ENCODE data around the gene CCND1.

The CCND1 gene

DNA sequence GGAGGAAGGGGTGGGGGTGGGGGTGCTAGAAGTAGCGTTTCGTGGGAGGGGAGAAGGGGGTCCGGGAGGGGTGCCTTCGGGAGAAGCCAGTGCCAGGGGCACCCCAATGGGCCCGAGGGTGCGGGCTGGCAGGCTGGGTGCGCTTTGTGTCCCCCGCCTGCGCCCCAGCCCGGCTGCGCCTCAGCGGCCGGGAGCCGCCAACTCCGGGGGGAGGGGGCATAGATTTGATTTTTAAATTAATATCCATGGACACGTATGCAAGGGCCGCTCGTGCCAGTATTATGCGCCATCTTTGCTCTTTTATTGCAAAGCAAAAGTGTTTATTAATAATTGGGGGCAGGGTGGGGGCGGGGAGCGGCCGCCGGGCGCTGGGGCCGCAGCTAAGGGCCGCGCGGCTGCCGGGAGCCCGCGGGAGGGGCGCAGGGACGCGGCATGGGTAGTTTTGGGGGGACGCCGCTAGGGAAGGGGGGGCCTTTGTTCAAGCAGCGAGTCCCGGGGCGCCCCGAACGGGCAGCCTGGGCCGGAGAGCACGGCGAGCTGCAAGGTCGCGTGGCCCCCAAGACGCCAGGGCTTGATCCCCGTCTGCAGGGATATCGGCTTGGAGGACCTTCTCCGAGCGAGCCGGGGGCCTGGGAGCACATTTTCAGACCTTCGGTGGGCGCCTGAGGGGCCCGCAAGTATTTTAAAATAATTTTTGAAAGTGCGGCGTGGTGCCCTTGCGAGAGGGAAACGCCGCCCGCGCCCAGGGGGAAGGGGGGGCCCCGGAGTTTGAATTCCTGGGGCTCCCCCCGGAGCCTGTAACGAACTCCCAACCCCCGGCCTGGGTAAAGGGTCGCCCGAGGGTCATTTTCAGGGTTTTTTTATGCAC is 959 bp downstream of the CCND1 start:
- DNase-seq (ENCODE audit: low spot score), result no peak

DNA sequence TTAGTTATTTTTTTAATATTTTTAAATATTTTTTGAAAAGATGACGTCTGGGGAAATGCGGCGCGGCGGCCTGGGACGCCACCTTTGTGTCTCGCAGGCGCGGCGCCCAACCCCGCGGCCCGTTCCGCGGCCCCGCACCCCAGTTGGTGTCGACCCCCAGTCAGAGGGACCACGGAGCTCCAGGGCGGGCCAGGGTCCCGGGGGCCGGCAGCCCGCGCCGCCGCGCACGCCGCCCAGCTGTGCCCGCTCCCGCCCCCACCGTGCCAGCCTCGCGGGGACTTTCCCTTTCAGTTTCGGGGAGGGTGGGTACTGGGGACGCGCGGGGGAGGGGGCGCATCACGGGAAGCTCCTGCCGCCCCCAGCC is 1.6 kb downstream of the CCND1 start:
- no peak for DNase-seq (ENCODE audit: low spot score)

GRCh38 chr11:69642913-69643632 is 2.1 kb downstream of the CCND1 start:
- DNase-seq (ENCODE audit: low spot score), result peak; percentile 79

DNA sequence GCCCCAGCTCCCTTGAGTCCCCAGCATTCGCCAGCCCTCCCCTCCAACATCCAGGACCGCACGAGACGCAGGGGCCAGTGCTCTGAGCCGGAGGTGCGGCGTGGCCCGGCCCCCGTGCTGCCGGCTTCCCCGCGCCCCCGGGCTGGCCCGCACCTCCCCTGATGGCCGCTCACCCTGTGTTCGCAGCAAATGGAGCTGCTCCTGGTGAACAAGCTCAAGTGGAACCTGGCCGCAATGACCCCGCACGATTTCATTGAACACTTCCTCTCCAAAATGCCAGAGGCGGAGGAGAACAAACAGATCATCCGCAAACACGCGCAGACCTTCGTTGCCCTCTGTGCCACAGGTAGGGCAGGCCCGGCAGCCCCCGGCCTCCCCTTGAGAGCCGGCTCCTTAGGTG is 2.7 kb downstream of the CCND1 start:
- no peak for DNase-seq (ENCODE audit: low spot score)

DNA sequence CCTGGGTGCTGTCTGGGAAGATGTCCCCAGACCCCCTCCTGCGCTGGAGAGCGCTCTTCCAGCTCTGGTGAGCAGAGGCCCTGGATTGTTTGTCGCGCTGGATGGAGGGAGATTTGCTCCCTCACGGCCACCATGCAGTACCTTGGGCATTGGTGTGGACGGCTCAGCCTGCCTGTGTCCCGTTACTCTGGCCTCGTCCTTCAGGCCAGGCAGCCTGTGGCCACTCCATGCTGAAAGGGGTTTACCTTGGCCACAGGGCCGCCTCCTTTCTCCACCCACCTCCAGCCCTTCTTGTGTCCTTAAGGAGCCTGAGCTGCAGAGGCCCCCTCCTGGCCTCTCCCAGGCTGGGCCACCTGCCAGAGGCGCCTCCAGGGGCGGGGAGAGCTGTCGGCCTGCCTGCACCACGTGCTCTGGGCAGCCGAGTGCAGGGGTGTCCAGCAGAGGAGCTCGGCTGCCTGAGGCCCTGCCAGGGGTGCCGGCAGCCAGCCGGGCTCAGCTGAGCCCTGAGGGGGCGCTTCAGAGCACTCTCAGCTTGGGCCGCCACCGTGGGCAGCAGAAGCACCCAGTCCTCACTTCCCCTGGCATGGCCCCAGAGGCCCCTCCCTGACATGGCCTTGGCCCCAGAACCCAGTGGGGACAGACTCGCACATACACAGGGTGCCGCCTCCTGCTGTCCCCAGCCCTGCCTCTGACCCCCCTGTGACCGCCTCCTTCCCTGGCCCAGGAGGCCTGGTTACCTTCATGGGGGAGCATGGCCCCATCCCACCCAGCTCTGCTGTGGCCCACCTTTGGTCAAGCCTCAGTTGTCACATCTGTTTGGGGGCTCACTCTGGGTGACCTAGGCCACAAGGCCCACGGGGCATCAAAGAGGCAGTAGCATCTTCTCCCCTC is 3.4 kb downstream of the CCND1 start:
- peak; percentile 40 for DNase-seq (ENCODE audit: low spot score)

GRCh38 chr11:69644962-69645675 is 4.2 kb downstream of the CCND1 start:
- no peak for DNase-seq (ENCODE audit: low spot score)

GRCh38 chr11:69645801-69646492 is 5.0 kb downstream of the CCND1 start:
- DNase-seq (ENCODE audit: low spot score), result no peak

DNA sequence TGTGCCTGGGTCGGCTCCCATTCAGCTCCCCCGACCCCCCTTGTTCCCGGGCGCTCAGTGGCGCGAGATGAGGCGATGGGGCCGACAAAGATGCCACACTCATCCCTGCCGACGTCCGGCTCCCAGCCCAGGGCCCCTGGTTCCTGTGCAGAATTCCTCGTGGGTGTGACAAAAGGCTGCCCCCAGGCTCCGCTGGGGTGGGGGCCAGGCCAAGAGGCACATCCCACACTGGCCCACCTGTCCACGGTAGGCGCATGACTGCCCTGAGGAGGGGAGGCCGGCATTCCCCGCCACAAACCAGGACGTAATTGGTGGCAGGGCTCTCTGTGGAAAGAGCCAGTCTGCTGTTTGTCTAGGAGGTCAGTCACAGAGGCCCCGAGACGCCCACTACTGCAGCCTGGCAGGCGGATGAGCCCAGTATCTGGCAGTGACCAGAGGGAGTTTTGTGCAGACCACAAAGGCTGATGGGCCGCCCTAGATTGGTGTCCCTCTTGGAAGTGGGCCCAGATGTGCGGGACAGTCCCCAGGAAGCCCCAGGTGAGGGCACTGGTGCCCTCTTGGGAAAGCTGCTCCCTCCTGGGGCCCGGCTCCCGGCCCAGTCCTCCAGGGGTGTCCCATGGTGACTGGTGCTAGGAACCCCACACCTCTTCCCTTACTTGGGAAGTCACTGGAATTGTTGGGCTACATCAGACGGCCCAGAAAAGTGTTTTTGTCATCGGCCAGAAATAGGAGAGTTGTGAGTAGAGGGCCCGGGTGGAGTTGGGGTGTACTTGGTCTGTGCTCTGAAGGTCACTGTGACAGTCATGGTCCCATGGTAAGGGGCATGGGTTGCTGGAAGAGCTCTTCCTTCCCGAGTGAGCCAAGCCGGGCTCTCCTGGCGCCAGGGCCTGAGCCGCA is 5.8 kb downstream of the CCND1 start:
- no peak for DNase-seq (ENCODE audit: low spot score)

DNA sequence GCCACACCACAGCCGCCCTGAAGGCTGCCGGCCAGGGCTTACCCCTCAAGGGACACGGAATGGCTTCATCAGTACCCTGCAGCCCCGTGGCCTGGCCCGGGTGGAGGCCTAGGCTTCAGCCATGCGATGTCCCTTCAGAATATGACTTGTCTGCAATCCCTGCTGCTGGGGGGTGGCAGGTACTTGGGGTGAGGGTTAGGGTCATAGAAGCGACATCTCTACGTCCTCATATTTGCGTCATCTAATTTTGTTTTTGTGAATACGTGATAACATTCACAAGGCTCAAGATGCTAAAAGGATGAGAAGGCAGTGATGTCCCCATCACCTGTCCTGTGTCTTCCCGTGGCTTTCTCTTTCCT is 6.4 kb downstream of the CCND1 start:
- DNase-seq (ENCODE audit: low spot score), result no peak

DNA sequence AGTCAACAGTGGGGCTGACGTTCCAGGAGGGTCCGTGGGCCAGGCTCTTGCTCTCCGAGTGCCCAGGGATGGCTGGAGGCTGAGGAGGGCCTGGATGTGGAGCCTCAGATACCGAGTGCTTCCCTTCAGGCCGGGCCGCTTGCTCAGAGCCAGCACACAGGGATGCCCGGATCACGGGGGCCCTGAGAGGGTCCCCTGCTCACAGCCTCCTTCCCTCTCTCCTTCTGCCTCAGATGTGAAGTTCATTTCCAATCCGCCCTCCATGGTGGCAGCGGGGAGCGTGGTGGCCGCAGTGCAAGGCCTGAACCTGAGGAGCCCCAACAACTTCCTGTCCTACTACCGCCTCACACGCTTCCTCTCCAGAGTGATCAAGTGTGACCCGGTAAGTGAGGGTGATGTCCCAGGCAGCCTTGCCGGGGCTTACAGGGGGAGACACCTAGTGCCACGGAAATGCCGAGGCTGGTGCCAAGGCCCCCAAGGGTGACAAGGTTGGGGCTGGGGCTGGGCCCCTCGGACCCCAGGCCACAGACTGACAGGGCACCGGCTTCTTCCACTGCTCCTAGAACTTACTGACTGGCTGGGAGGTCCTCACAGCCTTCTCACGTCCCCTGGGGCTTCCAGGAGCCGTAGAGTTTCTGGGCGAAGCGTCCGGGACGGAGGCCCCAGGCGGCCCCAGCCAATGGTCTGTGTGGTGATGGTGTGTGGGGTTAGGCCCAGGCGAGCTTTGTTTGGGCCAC is 7.0 kb downstream of the CCND1 start:
- no peak for DNase-seq (ENCODE audit: low spot score)

DNA sequence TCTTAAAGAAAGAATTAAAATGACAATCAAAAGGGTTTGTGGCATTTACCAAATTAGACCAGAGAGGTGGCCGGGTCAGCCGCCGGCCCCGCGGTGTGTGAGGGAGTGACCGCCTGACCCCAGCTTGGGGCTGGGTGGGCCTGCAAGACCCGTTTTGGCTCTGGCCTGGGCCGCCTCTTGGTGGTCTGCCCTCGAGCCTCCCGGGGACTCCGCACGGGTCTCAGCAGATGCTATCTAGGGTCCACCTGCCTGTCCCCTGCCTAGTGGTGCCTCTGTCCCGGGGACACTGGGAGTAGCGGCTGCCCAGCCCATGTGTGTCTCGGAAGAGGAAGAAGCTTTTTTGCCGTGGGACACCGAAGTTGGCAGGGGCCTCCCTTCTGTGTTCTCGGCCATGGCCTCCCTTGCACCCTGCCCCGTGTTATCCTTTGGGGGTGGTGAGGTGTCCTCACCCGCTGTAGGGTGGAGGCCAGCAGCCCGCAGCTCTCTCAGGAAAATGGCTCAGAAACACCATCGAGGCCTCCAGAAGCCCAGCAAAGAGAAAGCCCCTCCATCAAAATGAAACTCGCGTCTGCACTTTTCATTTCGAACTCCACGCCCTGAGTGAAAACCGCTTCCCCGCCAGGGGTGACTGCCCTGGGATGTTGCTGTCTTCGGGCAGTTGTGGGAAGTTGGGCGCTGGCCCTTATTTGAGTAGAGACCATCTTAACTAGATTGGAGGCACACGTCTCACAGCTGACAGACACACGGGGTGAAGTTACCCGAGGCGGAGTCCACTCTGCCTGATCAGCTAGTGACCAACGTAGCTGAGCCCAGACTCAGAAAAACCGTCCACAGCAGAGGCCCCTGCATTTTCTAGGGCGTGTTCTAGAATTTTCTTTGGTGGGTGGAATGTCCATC is 8.0 kb downstream of the CCND1 start:
- no peak for DNase-seq (ENCODE audit: low spot score)

DNA sequence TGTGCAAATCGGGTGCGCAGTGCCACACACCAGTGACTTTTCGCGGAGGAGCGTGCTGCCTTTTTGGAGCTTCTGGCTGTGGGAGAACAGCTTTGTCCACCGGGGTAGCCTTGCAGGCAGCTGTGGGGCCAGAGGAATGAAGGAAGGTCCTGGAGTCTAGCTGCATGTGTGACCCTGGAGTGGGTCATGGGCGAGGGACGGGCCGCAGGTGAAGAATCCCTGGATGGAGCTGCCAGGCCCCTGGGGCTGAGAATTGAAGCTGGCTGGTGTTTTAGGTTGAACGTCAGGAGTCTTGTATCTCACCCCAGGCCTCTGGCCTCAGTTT is 8.6 kb downstream of the CCND1 start:
- no peak for DNase-seq (ENCODE audit: low spot score)

- DNase-seq (ENCODE audit: low spot score), result no peak
Observed at GRCh38 chr11:69650081-69650831, 9.3 kb downstream of the CCND1 start.

GRCh38 chr11:69650832-69651344 is 9.9 kb downstream of the CCND1 start:
- DNase-seq (ENCODE audit: low spot score), result no peak

- DNase-seq (ENCODE audit: low spot score), result no peak
Observed at GRCh38 chr11:69651834-69652620, 11.1 kb downstream of the CCND1 start.

- no peak for DNase-seq (ENCODE audit: low spot score)
Observed at GRCh38 chr11:69652999-69653398, 12.0 kb downstream of the CCND1 start.
